H1 (cell line): Measurements from ENCODE around the gene GABRP. TPM values are rescaled to one million over a fixed set of nuclear protein-coding genes. Genes with fewer than 3 reads are reported as not detected.

Source experiments
- CHD2 ChIP-seq: IDR thresholded peaks from 2 replicates; pipeline ENCODE4 v1.6.1; 2012; ENCODE audit warnings: low read length, improper control_type of control experiment
- FOSL1 ChIP-seq: IDR thresholded peaks from 2 replicates; pipeline ENCODE4 v1.6.1; 2011; ENCODE audit warnings: mild to moderate bottlenecking, low read depth, low read length, moderate library complexity; ENCODE audit not compliant: insufficient read depth
- JUN ChIP-seq: IDR thresholded peaks from 2 replicates; pipeline ENCODE4 v1.6.1; 2011; ENCODE audit warnings: low read depth, mild to moderate bottlenecking, improper control_type of control experiment, low read length
- SUZ12 ChIP-seq: fragments of 200-600 bp; sonication (generic); IDR thresholded peaks from 2 replicates; pipeline ENCODE4 v1.6.1; 2012; ENCODE audit warnings: mild to moderate bottlenecking, inconsistent platforms, low read length, moderate library complexity, mixed read lengths
- TAF7 ChIP-seq: optimal IDR thresholded peaks from 2 replicates; pipeline ENCODE3; 2011; ENCODE audit warnings: low read depth, mild to moderate bottlenecking, inconsistent platforms, low read length, moderate library complexity, borderline replicate concordance
- polyA plus RNA-seq, 7 experiments: library from polyadenylated mRNA; depleted of rRNA in 3 of 7; stranded (reverse) in 5 of 7; unstranded in 2 of 7; fragments of >200 nt in 5 of 7; fragments of 200-250 nt in 2 of 7; gene quantifications; 1 replicate in 5 of 7; 2 replicates in 1 of 7; 4 replicates in 1 of 7; pipeline versions ENCODE4 v1.2.1 to v1.2.3, GENCODE V29; 2011 to 2013; ENCODE audit warnings: missing spikeins in 2 of 7, mixed read lengths in 2 of 7
- total RNA-seq: library from RNA; stranded (reverse); fragmentation: NEBNext Ultra II Directional; extraction: Animal tissue kit (Norgen Biotek cat#: 25700); gene quantifications from 2 replicates; pipeline ENCODE4 v1.2.1, GENCODE V29; 2021
- TF ChIP-seq, protein P1 (sequence below): fragments of 300-600 bp; sonication (generic); IDR thresholded peaks from 2 replicates; pipeline ENCODE4 v1.7.1; 2012; ENCODE audit warnings: low read length, moderate library complexity, mild to moderate bottlenecking, inconsistent platforms; ENCODE audit not compliant: insufficient replicate concordance

Gene GABRP
- total and polyA plus RNA-seq, 2 of the 8 experiments (the other 6 are each of a cell fraction or from before 2014, with no cell fraction given): 3.7 to 4.0 TPM

DNA sequence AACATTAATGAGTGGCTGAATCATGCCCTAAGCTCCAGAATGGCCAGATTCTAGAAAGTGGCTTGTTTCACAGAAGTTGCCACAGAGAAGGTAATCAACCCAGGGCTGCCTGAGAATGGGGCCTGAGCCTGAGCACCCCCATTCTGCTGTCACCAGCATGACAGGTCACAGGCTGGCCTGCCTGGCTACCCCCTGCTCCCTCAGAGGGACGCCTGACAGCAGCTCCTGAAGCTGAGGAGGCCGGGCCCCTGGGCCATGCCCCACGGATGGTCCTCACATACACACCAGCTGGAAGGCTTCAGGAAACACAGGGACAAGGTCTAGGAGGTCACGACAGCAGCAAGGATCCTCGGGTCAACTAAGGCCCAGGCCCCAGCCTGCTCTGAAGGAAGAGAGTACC lies 3.7 kb downstream of the GABRP start (continued):
- TF ChIP-seq, protein P1, sequence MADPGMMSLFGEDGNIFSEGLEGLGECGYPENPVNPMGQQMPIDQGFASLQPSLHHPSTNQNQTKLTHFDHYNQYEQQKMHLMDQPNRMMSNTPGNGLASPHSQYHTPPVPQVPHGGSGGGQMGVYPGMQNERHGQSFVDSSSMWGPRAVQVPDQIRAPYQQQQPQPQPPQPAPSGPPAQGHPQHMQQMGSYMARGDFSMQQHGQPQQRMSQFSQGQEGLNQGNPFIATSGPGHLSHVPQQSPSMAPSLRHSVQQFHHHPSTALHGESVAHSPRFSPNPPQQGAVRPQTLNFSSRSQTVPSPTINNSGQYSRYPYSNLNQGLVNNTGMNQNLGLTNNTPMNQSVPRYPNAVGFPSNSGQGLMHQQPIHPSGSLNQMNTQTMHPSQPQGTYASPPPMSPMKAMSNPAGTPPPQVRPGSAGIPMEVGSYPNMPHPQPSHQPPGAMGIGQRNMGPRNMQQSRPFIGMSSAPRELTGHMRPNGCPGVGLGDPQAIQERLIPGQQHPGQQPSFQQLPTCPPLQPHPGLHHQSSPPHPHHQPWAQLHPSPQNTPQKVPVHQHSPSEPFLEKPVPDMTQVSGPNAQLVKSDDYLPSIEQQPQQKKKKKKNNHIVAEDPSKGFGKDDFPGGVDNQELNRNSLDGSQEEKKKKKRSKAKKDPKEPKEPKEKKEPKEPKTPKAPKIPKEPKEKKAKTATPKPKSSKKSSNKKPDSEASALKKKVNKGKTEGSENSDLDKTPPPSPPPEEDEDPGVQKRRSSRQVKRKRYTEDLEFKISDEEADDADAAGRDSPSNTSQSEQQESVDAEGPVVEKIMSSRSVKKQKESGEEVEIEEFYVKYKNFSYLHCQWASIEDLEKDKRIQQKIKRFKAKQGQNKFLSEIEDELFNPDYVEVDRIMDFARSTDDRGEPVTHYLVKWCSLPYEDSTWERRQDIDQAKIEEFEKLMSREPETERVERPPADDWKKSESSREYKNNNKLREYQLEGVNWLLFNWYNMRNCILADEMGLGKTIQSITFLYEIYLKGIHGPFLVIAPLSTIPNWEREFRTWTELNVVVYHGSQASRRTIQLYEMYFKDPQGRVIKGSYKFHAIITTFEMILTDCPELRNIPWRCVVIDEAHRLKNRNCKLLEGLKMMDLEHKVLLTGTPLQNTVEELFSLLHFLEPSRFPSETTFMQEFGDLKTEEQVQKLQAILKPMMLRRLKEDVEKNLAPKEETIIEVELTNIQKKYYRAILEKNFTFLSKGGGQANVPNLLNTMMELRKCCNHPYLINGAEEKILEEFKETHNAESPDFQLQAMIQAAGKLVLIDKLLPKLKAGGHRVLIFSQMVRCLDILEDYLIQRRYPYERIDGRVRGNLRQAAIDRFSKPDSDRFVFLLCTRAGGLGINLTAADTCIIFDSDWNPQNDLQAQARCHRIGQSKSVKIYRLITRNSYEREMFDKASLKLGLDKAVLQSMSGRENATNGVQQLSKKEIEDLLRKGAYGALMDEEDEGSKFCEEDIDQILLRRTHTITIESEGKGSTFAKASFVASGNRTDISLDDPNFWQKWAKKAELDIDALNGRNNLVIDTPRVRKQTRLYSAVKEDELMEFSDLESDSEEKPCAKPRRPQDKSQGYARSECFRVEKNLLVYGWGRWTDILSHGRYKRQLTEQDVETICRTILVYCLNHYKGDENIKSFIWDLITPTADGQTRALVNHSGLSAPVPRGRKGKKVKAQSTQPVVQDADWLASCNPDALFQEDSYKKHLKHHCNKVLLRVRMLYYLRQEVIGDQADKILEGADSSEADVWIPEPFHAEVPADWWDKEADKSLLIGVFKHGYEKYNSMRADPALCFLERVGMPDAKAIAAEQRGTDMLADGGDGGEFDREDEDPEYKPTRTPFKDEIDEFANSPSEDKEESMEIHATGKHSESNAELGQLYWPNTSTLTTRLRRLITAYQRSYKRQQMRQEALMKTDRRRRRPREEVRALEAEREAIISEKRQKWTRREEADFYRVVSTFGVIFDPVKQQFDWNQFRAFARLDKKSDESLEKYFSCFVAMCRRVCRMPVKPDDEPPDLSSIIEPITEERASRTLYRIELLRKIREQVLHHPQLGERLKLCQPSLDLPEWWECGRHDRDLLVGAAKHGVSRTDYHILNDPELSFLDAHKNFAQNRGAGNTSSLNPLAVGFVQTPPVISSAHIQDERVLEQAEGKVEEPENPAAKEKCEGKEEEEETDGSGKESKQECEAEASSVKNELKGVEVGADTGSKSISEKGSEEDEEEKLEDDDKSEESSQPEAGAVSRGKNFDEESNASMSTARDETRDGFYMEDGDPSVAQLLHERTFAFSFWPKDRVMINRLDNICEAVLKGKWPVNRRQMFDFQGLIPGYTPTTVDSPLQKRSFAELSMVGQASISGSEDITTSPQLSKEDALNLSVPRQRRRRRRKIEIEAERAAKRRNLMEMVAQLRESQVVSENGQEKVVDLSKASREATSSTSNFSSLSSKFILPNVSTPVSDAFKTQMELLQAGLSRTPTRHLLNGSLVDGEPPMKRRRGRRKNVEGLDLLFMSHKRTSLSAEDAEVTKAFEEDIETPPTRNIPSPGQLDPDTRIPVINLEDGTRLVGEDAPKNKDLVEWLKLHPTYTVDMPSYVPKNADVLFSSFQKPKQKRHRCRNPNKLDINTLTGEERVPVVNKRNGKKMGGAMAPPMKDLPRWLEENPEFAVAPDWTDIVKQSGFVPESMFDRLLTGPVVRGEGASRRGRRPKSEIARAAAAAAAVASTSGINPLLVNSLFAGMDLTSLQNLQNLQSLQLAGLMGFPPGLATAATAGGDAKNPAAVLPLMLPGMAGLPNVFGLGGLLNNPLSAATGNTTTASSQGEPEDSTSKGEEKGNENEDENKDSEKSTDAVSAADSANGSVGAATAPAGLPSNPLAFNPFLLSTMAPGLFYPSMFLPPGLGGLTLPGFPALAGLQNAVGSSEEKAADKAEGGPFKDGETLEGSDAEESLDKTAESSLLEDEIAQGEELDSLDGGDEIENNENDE: no peak
- TF ChIP-seq JUN: no peak
- no peak for TF ChIP-seq TAF7
- TF ChIP-seq FOSL1: no peak
- no peak for TF ChIP-seq SUZ12
- TF ChIP-seq CHD2: no peak
